CD4-positive, alpha-beta memory T cell (primary cell): ENCODE data around the gene SNX33. TPM values are rescaled to one million over a fixed set of nuclear protein-coding genes. Genes with fewer than 3 reads are reported as not detected.

Experiments
- CTCF ChIA-PET: fragments of 350-600 bp; sonication (Branson Sonifier 250); formaldehyde crosslinking; loops from one replicate; lab custom pipeline; 2021; ENCODE audit warnings: inconsistent platforms; ENCODE audit not compliant: partially characterized antibody; lab: Charles Lee
- POLR2A ChIA-PET: fragments of 350-600 bp; sonication (Branson Sonifier 250); formaldehyde crosslinking; loops from one replicate; lab custom pipeline; 2021; ENCODE audit not compliant: partially characterized antibody; lab: Charles Lee
- DNase-seq, 5 donors: peaks; one replicate each; pipeline versions ENCODE4 v3.0.0 to v3.0.0-alpha.2; 2020 to 2022; ENCODE audit warnings: mixed read lengths in 1 of 5
- H3K27ac ChIP-seq: one replicate; pipeline ENCODE4 v1.7.0; 2013; ENCODE audit warnings: low read depth, low read length
- H3K27me3 ChIP-seq: 2 replicates; pipeline ENCODE4 v1.7.0; 2013; ENCODE audit warnings: mild to moderate bottlenecking, low read length, moderate library complexity; ENCODE audit not compliant: insufficient read depth
- H3K36me3 ChIP-seq: 2 replicates; pipeline ENCODE4 v1.7.0; 2013; ENCODE audit warnings: mild to moderate bottlenecking, low read length, moderate library complexity; ENCODE audit not compliant: insufficient read depth
- H3K4me1 ChIP-seq: 2 replicates; pipeline ENCODE4 v1.7.0; 2013; ENCODE audit warnings: mild to moderate bottlenecking, low read length, moderate library complexity; ENCODE audit not compliant: insufficient read depth
- H3K4me3 ChIP-seq, 2 donors: one replicate each; pipeline ENCODE4 v1.7.0; 2013; ENCODE audit warnings: low read length in 2 of 2, mild to moderate bottlenecking in 1 of 2
- H3K9me3 ChIP-seq, 2 donors: one replicate each; pipeline ENCODE4 v1.7.0; 2013; ENCODE audit warnings: low read length in 2 of 2, control low read depth in 1 of 2; ENCODE audit not compliant: control insufficient read depth in 1 of 2
- H3K27ac Mint-ChIP-seq, 7 donors: one replicate each; pipeline ENCODE4 v1.8.0; 2020 to 2021; ENCODE audit warnings: mixed read lengths in 7 of 7, mild to moderate bottlenecking in 6 of 7, inconsistent platforms in 3 of 7, moderate library complexity in 3 of 7
- H3K27me3 Mint-ChIP-seq, 2 donors: one replicate each; pipeline ENCODE4 v1.8.0; 2020 to 2021; ENCODE audit warnings: mixed read lengths in 2 of 2
- H3K36me3 Mint-ChIP-seq, 2 donors: one replicate each; pipeline ENCODE4 v1.8.0; 2020 to 2021; ENCODE audit warnings: mixed read lengths in 2 of 2, inconsistent platforms in 1 of 2, mild to moderate bottlenecking in 1 of 2
- H3K4me1 Mint-ChIP-seq, 4 donors: one replicate each; pipeline ENCODE4 v1.8.0; 2020 to 2021; ENCODE audit warnings: mixed read lengths in 4 of 4, mild to moderate bottlenecking in 1 of 4
- H3K4me3 Mint-ChIP-seq, 8 donors: one replicate each; pipeline ENCODE4 v1.8.0; 2020 to 2021; ENCODE audit warnings: mixed read lengths in 8 of 8, mild to moderate bottlenecking in 7 of 8, moderate library complexity in 6 of 8, inconsistent platforms in 3 of 8
- H3K9me3 Mint-ChIP-seq, 8 donors: one replicate each; pipeline ENCODE4 v1.8.0; 2020 to 2021; ENCODE audit warnings: mixed read lengths in 8 of 8, mild to moderate bottlenecking in 5 of 8, inconsistent platforms in 3 of 8, moderate library complexity in 1 of 8
- intact Hi-C: fragments of 100-400 bp; cut with micrococcal nuclease; formaldehyde crosslinking; loops from one replicate; pipeline ENCODE4 v1.15.1; 2023
- polyA plus RNA-seq, 2 donors: library from polyadenylated mRNA; unstranded; fragments of 300-500 nt; fragmentation: Illumina TruSeq; gene quantifications; one replicate each; pipeline ENCODE4 v1.2.3, GENCODE V29; 2021
- total RNA-seq, 2 experiments: library from RNA; stranded (reverse); gene quantifications; one replicate each; pipeline ENCODE4 v1.2.3, GENCODE V29; 2021

The SNX33 gene
- total and polyA plus RNA-seq, 4 experiments from 2014 or later: 0.33 to 3.8 (median 2.6) TPM

- no peak for DNase-seq
- intact Hi-C loops: no loop called here
- CTCF ChIA-PET: no interaction called here
- Histone ChIP-seq H3K4me1 (no peaks in the 10 kb centered on the region), H3K36me3 (no peaks in the 10 kb centered on the region), H3K27ac (no peak overlapping the region), H3K27me3 (no peaks in the 10 kb centered on the region), H3K4me3 (no peak overlapping the region), H3K9me3 (no peaks in the 10 kb centered on the region)
- Mint-ChIP-seq H3K4me1 (peaks cover 0 to 2% (median under 1%) of the 10 kb centered on the region in 4 donors), H3K9me3 (no peaks in the 10 kb centered on the region), H3K27ac (no peak overlapping the region), H3K4me3 (no peak overlapping the region), H3K27me3 (no peaks in the 10 kb centered on the region), H3K36me3 (no peaks in the 10 kb centered on the region)
- POLR2A ChIA-PET: no interaction called here
Measured at GRCh38 chr15:75661100-75661755, 13.5 kb downstream of the SNX33 start.

DNA sequence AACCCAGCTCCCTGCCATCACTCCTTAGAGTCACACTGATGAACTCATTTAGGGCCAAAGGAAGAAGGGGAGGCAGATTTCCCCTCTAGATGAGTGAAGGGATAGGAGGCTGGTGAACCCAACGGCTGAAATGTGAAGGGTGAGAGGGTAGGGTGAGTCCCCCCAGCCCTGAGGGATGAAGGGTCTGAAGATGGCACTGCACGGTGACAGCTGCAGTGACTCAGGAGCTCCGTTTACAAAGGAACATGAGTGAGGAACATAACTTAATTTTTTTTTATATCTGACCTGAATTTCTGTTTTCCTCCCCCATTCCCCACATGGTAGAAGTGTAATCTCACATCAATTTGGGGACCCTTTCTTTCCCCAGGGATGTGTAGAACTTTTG lies 14.0 kb downstream of the SNX33 start:
- intact Hi-C loops: no loop called here
- H3K36me3 Mint-ChIP-seq: no peaks in the 10 kb centered on the region
- Histone ChIP-seq H3K36me3 (no peaks in the 10 kb centered on the region), H3K27ac (no peak overlapping the region), H3K4me3 (no peak overlapping the region), H3K27me3 (no peaks in the 10 kb centered on the region), H3K9me3 (no peaks in the 10 kb centered on the region), H3K4me1 (no peaks in the 10 kb centered on the region)
- H3K27ac Mint-ChIP-seq: no peak overlapping the region
- H3K27me3 Mint-ChIP-seq: no peaks in the 10 kb centered on the region
- POLR2A ChIA-PET: no interaction called here
- DNase-seq: no peak
- H3K9me3 Mint-ChIP-seq: no peaks in the 10 kb centered on the region
- H3K4me3 Mint-ChIP-seq: no peak overlapping the region
- peaks cover 0 to 1% (median 0%) of the 10 kb centered on the region in 4 donors for H3K4me1 Mint-ChIP-seq
- CTCF ChIA-PET: no interaction called here

DNA sequence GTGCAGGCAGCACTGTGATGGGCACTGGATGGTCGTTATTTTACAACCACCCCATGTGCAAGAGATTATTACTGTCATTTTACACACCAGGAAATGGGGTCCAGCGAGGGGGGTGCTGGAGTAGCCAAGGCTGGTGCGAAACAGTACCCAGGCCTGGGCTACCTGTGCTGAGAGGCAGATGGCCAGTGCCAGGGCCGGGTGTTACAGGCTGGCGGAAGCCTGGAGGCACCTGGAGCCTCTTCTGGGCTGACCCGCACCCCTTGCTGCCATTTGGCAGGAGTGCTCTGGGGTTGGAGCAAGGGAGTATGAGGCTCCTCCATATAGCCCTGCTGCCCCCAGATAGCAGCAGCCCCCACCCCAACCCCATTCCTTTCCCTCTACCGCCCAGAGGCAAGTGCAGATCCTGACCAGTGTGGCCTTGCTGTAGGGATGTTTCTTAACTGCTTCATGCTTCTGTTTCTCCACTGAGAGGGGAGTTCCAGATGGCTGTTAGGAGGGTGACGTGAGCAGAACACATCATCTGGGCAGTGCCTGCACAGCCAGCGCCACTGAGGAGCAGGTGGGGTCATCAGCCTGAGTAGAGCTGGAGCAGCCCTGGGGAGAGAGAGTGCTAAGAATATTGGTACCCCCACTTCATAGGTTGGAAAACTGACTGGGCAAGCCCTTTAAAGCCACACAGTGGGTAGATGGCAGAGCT lies 15.3 kb downstream of the SNX33 start:
- Histone ChIP-seq H3K4me3 (no peak overlapping the region), H3K27me3 (no peaks in the 10 kb centered on the region), H3K9me3 (no peaks in the 10 kb centered on the region), H3K36me3 (no peaks in the 10 kb centered on the region), H3K4me1 (no peaks in the 10 kb centered on the region), H3K27ac (no peak overlapping the region)
- H3K27me3 Mint-ChIP-seq: no peaks in the 10 kb centered on the region
- peaks cover 0 to 1% (median 0%) of the 10 kb centered on the region in 4 donors for H3K4me1 Mint-ChIP-seq
- POLR2A ChIA-PET: no interaction called here
- no peaks in the 10 kb centered on the region for H3K36me3 Mint-ChIP-seq
- intact Hi-C loops: no loop called here
- no peak overlapping the region for H3K4me3 Mint-ChIP-seq
- no peaks in the 10 kb centered on the region for H3K9me3 Mint-ChIP-seq
- no peak overlapping the region for H3K27ac Mint-ChIP-seq
- CTCF ChIA-PET: no interaction called here
- no peak for DNase-seq

DNA sequence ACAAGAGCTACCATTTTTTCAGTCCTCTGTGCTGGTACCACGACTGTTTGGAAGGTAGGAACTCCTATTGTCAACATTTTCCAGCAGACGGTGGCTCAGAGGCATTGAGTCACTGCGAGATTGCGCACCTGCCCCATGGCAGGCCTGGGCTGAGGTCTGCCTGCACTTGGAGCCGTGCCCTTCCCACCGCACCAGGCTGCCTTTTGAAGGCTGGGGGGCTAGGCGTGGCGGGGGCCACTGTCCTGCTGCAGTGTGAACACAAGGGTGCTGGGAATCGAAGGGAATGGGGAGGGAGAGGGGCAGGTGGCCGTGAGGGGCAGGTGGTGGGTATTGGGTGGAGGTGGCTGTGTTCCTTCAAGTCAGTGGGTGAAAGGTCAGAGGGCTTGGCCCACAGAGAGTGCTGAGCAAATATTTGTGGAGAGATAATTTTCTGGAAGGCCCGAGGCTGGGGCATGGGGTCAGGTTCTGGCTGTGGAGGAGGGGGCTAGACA lies 16.3 kb downstream of the SNX33 start:
- intact Hi-C loops: no loop called here
- Histone ChIP-seq H3K9me3 (no peaks in the 10 kb centered on the region), H3K27ac (no peak overlapping the region), H3K4me1 (no peaks in the 10 kb centered on the region), H3K4me3 (no peak overlapping the region), H3K36me3 (no peaks in the 10 kb centered on the region), H3K27me3 (no peaks in the 10 kb centered on the region)
- DNase-seq: no peak
- H3K4me1 Mint-ChIP-seq: peaks cover 0 to 1% (median 0%) of the 10 kb centered on the region in 4 donors
- POLR2A ChIA-PET: no interaction called here
- H3K4me3 Mint-ChIP-seq: no peak overlapping the region
- no peaks in the 10 kb centered on the region for H3K27me3 Mint-ChIP-seq
- H3K9me3 Mint-ChIP-seq: no peaks in the 10 kb centered on the region
- H3K36me3 Mint-ChIP-seq: no peaks in the 10 kb centered on the region
- CTCF ChIA-PET: no interaction called here
- peak overlapping the region in 1 of 7 donors; percentile 31 for H3K27ac Mint-ChIP-seq

- Mint-ChIP-seq H3K4me1 (no peaks in the 10 kb centered on the region), H3K4me3 (no peak overlapping the region), H3K9me3 (no peaks in the 10 kb centered on the region), H3K27ac (no peak overlapping the region), H3K36me3 (no peaks in the 10 kb centered on the region), H3K27me3 (no peaks in the 10 kb centered on the region)
- no peak overlapping the region for H3K4me3 ChIP-seq
- no peak for DNase-seq
- no peaks in the 10 kb centered on the region for H3K4me1 ChIP-seq
- no peaks in the 10 kb centered on the region for H3K36me3 ChIP-seq
- intact Hi-C loops: no loop called here
- no peak overlapping the region for H3K27ac ChIP-seq
- ChIA-PET POLR2A (no interaction called here), CTCF (no interaction called here)
- no peaks in the 10 kb centered on the region for H3K27me3 ChIP-seq
- H3K9me3 ChIP-seq: no peaks in the 10 kb centered on the region
Measured at GRCh38 chr15:75666823-75667501, 19.2 kb downstream of the SNX33 start.

GRCh38 chr15:75669191-75669878 lies 21.6 kb downstream of the SNX33 start:
- ChIA-PET POLR2A (interaction anchor here (1.4 kb wide), 1 partner anchor 29 kb away, joined by 3 read pairs; the partner anchor contains the start of gene IMP3), CTCF (interaction anchor here (1.5 kb wide), 1 partner anchor 13 kb away, joined by 3 read pairs; no protein-coding TSS in a partner anchor)
- Mint-ChIP-seq H3K36me3 (no peaks in the 10 kb centered on the region), H3K27ac (peak overlapping the region in 1 of 7 donors; percentile 2), H3K4me3 (no peak overlapping the region), H3K9me3 (no peaks in the 10 kb centered on the region), H3K27me3 (no peaks in the 10 kb centered on the region), H3K4me1 (no peaks in the 10 kb centered on the region)
- no peak overlapping the region for H3K4me3 ChIP-seq
- H3K36me3 ChIP-seq: no peaks in the 10 kb centered on the region
- H3K27ac ChIP-seq: no peak overlapping the region
- H3K4me1 ChIP-seq: no peaks in the 10 kb centered on the region
- H3K27me3 ChIP-seq: no peaks in the 10 kb centered on the region
- intact Hi-C loops: no loop called here
- no peak for DNase-seq
- no peaks in the 10 kb centered on the region for H3K9me3 ChIP-seq

GRCh38 chr15:75669879-75670212 lies 22.1 kb downstream of the SNX33 start:
- H3K27ac ChIP-seq: no peak overlapping the region
- Mint-ChIP-seq H3K27ac (no peak overlapping the region), H3K4me1 (no peaks in the 10 kb centered on the region), H3K27me3 (no peaks in the 10 kb centered on the region), H3K4me3 (no peak overlapping the region), H3K9me3 (no peaks in the 10 kb centered on the region), H3K36me3 (no peaks in the 10 kb centered on the region)
- ChIA-PET POLR2A (interaction anchor here (1.4 kb wide), 1 partner anchor 30 kb away, joined by 3 read pairs; the partner anchor contains the start of gene IMP3), CTCF (no interaction called here)
- no peaks in the 10 kb centered on the region for H3K9me3 ChIP-seq
- intact Hi-C loops: no loop called here
- no peaks in the 10 kb centered on the region for H3K4me1 ChIP-seq
- no peak overlapping the region for H3K4me3 ChIP-seq
- H3K27me3 ChIP-seq: no peaks in the 10 kb centered on the region
- H3K36me3 ChIP-seq: no peaks in the 10 kb centered on the region
- no peak for DNase-seq
